HG03378 (cell line): ENCODE measurements around the gene LHFPL3.
A peak's percentile ranks its signal among the peaks of the same experiment; 100 is the strongest.

ENCODE experiments used
- ATAC-seq: cut with Tn5 transposase; IDR thresholded peaks from one replicate; pipeline ENCODE4 v1.9.1; 2021; ENCODE audit warnings: mild to moderate bottlenecking, moderate library complexity; ENCODE audit not compliant: unreplicated experiment

Gene LHFPL3

GRCh38 chr7:104883718-104884452 lies 555.5 kb downstream of the LHFPL3 start:
- ATAC-seq = peak; percentile 86

- no peak for ATAC-seq
These were observed 558.2 kb downstream of the LHFPL3 start for GRCh38 chr7:104886651-104887050.

- no peak for ATAC-seq
These were observed 561.8 kb downstream of the LHFPL3 start for GRCh38 chr7:104890216-104890615.

GRCh38 chr7:104891949-104892348 lies 563.5 kb downstream of the LHFPL3 start:
- no peak for ATAC-seq

GRCh38 chr7:104894314-104894713 lies 565.9 kb downstream of the LHFPL3 start:
- no peak for ATAC-seq

- ATAC-seq = no peak
These were observed 566.5 kb downstream of the LHFPL3 start for GRCh38 chr7:104894726-104895521.

- ATAC-seq = no peak
These were observed 567.3 kb downstream of the LHFPL3 start for GRCh38 chr7:104895522-104896236.

- no peak for ATAC-seq
These were observed 570.0 kb downstream of the LHFPL3 start for GRCh38 chr7:104898434-104898833.

GRCh38 chr7:104900525-104901239 lies 572.3 kb downstream of the LHFPL3 start:
- ATAC-seq = no peak

GRCh38 chr7:104901240-104901619 lies 572.8 kb downstream of the LHFPL3 start:
- ATAC-seq = no peak

GRCh38 chr7:104902183-104902582 lies 573.8 kb downstream of the LHFPL3 start:
- no peak for ATAC-seq

- no peak for ATAC-seq
These were observed 574.6 kb downstream of the LHFPL3 start for GRCh38 chr7:104903044-104903443.

- ATAC-seq = no peak
These were observed 575.4 kb downstream of the LHFPL3 start for GRCh38 chr7:104903846-104904245.

- ATAC-seq = no peak
These were observed 577.6 kb downstream of the LHFPL3 start for GRCh38 chr7:104906032-104906431.

- ATAC-seq = no peak
These were observed 578.2 kb downstream of the LHFPL3 start for GRCh38 chr7:104906556-104906955.

- no peak for ATAC-seq
These were observed 580.2 kb downstream of the LHFPL3 start for GRCh38 chr7:104908636-104909035.

- ATAC-seq = no peak
These were observed 580.7 kb downstream of the LHFPL3 start for GRCh38 chr7:104909096-104909495.

- no peak for ATAC-seq
These were observed 586.0 kb downstream of the LHFPL3 start for GRCh38 chr7:104914421-104914820.

GRCh38 chr7:104921596-104921995 lies 593.2 kb downstream of the LHFPL3 start:
- no peak for ATAC-seq

GRCh38 chr7:104922182-104923009 lies 594.0 kb downstream of the LHFPL3 start:
- no peak for ATAC-seq
